Suppressor macrophage treated with lipopolysaccharide for 4 hours (primary cell): ENCODE measurements around the gene OR6C1.
"Not testable (repeated sequence)": the region's sequence is repeated elsewhere in the genome, so short reads cannot be mapped to it uniquely, and the experiment has no call there.

Source experiments
- DNase-seq: peaks from one replicate; pipeline ENCODE4 v3.0.0-alpha.2; 2020

The OR6C1 gene

DNA sequence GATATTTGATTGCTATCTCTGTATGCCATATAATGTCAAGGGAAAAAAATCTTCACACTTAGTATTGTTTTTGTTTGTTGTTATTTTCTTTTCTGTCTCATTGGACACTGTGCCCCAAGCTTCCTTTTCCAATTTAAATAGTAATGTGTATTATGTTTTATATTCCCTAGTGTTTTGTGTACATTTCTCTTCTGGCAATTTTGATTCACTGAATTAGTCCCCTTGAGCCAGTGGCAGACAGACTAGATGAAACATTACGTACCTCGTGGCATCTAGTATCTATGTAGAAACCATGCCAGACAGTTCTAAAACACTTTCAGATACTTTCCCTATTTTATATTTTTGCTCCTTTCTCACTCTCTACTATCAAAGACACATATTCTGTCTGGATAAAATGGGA, at the start of gene OR6C1:
OR6C1 (plus strand) TSS at position 301 of the 400 bp plus-strand sequence. CDS start 6,257 bp downstream, outside the sequence.
- no peak for DNase-seq

DNA sequence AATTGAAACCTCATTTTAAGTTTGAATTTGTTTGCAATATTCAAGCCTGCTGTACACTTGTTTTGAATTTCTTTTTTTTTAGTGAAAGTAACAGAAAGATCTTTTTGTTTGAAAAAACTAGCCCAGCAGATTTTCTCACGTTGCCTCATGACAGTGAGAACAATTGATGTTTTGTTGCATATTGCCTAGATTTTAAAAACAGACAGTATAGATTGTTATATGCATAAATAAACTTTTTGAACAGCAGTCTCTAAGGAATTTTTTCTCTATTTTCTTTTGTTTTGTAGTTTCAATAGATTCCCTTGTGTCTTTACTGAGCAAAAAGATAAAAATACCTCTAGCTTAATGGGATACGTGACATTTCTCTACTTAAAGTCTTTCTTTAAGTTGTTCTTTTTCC, 33.2 kb upstream of the OR6C1 start:
- DNase-seq, result no peak

DNA sequence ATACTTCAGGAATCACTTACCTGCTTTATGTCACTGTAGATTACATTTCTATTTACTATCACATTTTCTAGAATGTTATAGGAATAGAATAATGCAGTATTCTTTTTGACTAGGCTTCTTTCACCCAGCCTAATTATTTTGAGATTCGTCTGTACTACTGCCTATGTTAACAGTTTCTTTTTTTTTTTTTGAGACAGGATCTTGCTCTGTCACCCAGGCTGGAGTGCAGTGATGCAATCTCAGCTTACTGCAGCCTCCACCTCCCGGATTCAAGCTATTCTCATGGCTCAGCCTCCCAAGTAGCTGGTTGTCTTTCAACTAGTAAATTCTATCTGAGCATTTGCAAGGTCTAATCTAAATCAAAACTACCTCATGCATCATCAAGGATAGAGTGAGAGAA, 24.1 kb upstream of the OR6C1 start:
- no peak for DNase-seq

DNA sequence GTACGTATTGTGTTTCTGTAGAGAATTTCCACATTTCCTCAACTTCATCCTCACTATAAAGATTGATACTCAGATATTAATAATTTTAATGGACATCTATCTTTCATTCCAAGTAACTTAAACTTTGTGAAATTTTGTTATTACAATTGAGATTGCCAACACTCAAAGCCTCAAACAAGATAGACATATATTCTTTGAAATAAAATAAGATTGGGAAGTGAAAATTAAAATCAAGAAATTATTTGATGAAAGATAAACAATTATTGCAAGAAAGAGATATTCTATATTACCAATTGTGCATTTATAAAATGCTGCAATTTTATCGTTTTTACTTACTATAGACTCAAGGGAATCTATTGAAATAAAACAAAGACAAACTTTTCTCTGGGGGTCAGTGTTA, 17.7 kb upstream of the OR6C1 start, which contains the start of gene OR6C6:
OR6C6 (minus strand) TSS at position 101 of the 400 bp plus-strand sequence. CDS start 1,337 bp downstream, outside the sequence.
- DNase-seq, result no peak

DNA sequence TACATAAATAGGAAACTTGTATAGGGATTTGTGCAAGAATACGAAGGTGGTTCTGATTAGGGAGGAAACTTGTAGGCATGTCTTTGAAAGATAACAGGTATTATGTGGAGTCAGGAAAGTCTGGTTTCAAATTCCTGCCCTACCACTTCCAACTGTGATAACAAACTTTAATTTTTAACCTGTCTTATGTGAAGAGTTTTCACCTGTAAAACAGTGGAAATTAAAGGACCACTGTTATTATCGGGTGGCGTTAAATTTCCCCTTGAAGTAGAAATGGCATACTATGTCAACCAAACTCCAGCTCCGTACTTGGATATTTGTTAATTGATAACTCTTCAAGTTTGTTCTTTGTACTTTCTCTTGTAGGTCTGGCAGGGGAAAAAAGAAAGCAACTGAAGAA, 6.1 kb downstream of the OR6C1 start:
- no peak for DNase-seq

DNA sequence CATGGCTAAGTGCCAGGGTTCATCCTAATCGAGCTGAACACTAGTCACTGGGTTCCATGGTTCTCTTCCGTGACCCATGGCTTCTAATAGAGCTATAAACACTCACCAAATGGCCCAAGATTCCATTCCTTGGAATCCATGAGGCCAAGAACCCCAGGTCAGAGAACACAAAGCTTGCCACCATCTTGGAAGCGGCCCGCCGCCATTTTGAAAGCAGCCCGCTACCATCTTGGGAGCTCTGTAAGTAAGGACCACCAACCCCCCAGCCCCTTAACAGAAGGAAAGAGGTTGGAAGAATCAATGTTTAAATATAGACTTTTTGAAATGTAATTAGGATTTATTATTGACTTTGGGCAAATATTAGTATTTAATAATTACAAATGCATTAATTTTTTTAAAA, 11.7 kb downstream of the OR6C1 start:
- DNase-seq, result not testable (repeated sequence)

DNA sequence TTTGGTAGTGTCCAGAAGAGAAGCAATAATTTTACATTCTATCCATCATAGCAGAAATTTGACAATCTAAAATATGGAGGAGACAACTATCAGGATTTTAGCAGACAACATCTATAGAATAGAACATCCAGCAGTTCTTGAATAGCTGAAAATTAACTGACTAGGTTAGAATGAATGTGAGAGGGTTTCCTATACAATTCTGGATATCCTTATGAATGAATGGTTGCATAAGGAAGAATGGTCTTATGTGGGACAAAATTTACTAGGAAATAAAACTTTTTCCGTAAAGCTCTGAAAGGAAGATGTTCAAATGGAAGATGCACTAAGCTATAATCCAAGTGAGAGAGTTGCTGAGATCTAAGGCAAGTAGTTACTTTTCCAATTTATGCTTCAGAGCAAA, 16.3 kb downstream of the OR6C1 start, which contains the start of gene OR6C3:
OR6C3 (plus strand) TSS at position 301 of the 400 bp plus-strand sequence. CDS start 955 bp downstream, outside the sequence.
- no peak for DNase-seq

DNA sequence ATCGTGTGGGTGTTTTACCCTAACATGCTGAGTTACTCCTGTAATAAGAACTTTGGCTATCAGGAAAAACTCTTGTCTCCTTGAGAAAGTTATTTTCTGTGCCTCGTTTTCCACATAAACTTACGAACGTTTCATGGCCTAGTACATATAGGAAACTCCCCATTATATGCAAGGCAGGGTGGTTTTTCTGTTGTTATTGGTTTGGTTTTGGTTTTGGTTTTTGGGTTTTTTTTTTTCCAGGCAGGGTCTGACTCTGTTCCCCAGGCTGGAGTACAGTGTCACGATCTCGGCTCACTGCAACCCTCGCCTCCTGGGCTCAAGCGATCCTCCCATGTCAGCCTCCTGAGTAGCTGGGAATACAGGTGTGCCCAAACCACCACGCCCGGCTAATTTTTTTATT, 21.9 kb downstream of the OR6C1 start:
- DNase-seq, result no peak

DNA sequence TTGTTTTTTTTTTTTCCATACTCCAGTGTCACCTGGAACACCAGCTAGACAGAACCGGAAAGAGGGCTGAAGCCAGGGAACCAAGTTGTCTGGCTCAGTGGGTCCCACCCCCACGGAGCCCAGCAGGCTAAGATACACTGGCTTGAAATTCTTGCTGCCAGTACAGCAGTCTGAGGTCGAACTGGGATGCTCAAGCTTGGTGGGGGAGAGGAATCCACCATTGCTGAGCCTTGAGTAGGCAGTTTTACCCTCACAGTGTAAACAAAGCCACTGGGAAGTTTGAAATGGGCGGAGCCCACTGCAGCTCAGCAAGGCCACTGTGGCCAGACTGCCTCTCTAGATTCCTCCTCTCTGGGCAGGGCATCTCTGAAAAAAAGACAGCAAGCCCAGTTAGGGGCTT, 41.2 kb downstream of the OR6C1 start:
- not testable (repeated sequence) for DNase-seq

DNA sequence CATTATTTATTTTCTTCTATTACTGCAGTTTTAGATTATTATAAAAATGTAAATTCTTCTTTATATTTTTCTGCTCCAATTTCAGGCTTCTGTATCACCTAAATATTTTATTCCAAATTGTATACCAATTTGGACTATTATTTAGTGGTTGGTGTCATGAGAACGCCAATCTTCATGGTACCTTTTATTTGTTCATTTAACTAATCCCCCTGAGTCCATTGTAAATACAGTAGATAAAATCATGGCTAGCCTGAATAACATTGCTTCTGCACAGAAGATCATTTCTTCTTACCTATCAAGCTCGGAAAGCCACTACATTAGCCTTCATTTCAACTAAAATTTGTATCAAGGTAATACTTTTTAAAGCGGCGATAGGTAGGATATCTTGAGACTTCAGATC, 48.5 kb downstream of the OR6C1 start, which contains the start of gene OR6C75:
OR6C75 (plus strand) TSS at position 301 of the 400 bp plus-strand sequence. CDS start 2,136 bp downstream, outside the sequence.
- no peak for DNase-seq

DNA sequence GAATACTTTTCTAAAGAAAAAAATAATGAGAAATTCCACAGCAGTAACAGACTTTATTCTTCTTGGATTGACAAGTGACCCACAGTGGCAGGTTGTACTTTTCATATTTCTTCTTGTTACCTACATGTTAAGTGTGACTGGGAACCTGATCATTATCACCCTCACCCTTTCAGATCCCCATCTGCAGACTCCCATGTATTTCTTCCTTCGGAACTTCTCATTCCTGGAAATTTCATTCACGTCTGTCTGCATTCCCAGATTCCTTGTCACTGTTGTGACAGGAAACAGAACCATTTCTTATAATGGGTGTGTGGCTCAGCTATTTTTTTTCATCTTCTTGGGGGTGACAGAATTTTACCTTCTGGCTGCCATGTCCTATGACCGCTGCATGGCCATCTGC, 50.9 kb downstream of the OR6C1 start:
- no peak for DNase-seq
